ENCODE results near the gene TAAR2.

Gene TAAR2

DNA sequence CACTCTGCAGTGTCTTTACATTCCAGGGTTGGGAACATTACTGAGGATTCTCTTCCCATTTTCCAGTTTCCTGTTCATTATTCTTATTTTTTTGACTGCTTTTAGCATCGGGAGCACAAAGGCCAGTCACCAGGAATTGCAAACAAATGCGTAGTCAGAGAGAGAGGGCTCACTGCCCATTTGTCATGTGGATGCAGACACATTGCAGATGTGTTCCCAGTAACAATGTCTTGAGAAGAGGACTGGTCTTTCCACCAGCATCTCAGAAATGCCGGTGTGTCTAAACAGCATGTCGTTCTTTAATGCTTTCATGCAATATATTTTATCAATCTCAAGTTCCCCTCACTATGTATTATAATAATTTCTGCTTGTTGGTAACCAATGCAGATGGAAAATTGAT is 54.9 kb downstream of the TAAR2 start:
- H3K4me3 Mint-ChIP-seq: no peak overlapping the region
- no peak for TF ChIP-seq CTCF (IDR thresholded peaks at IDR 0.05; ENCODE audit: unreplicated experiment in 3 of 3)
- no peaks in the 10 kb centered on the region for H3K9me3 Mint-ChIP-seq
- no peaks in the 10 kb centered on the region for H3K4me1 Mint-ChIP-seq
- no peaks in the 10 kb centered on the region for H3K36me3 Mint-ChIP-seq (ENCODE audit: low read depth)
- H3K27me3 Mint-ChIP-seq (ENCODE audit: low read depth): peaks cover 3% of the 10 kb centered on the region
- H3K27ac Mint-ChIP-seq: no peak overlapping the region

GRCh38 chr6:132568611-132569010 is 55.5 kb downstream of the TAAR2 start:
- no peak overlapping the region for H3K4me3 Mint-ChIP-seq
- TF ChIP-seq CTCF (IDR thresholded peaks at IDR 0.05; ENCODE audit: unreplicated experiment in 3 of 3): no peak
- H3K27ac Mint-ChIP-seq: no peak overlapping the region
- H3K27me3 Mint-ChIP-seq (ENCODE audit: low read depth): peaks cover 3% of the 10 kb centered on the region
- no peaks in the 10 kb centered on the region for H3K4me1 Mint-ChIP-seq
- no peaks in the 10 kb centered on the region for H3K36me3 Mint-ChIP-seq (ENCODE audit: low read depth)
- no peaks in the 10 kb centered on the region for H3K9me3 Mint-ChIP-seq

GRCh38 chr6:132567566-132567965 is 56.5 kb downstream of the TAAR2 start:
- no peak for TF ChIP-seq CTCF (IDR thresholded peaks at IDR 0.05; ENCODE audit: unreplicated experiment in 3 of 3)

More at GRCh38 chr6:132567566-132567965, 56.5 kb downstream of the TAAR2 start:
- H3K27ac Mint-ChIP-seq: no peak overlapping the region
- H3K4me1 Mint-ChIP-seq: no peaks in the 10 kb centered on the region
- H3K27me3 Mint-ChIP-seq (ENCODE audit: low read depth): peaks cover 3% of the 10 kb centered on the region
- H3K9me3 Mint-ChIP-seq: no peaks in the 10 kb centered on the region
- no peak overlapping the region for H3K4me3 Mint-ChIP-seq
- no peaks in the 10 kb centered on the region for H3K36me3 Mint-ChIP-seq (ENCODE audit: low read depth)
